Fibroblast of lung (primary cell): Measurements from ENCODE around the gene GPR149. TPM values are rescaled to one million over a fixed set of nuclear protein-coding genes. Genes with fewer than 3 reads are reported as not detected.

Experiments
- DNase-seq, 2 donors: peaks; one replicate each; pipeline versions ENCODE4 v3.0.0 to v3.0.0-alpha.2; 2010; ENCODE audit warnings: low read depth in 2 of 2
- H2AFZ ChIP-seq: 2 replicates; pipeline ENCODE4 v1.5.1; 2012; ENCODE audit warnings: low read length, control low read depth, inconsistent platforms
- H3K27ac ChIP-seq: 2 replicates; pipeline ENCODE4 v1.5.1; 2011; ENCODE audit warnings: low read length, control low read depth; ENCODE audit not compliant: insufficient read depth
- H3K27me3 ChIP-seq: 2 replicates; pipeline ENCODE4 v1.5.1; 2011; ENCODE audit warnings: mild to moderate bottlenecking, low read length; ENCODE audit not compliant: control insufficient read depth, insufficient read depth
- H3K36me3 ChIP-seq: 2 replicates; pipeline ENCODE4 v1.5.1; 2011; ENCODE audit warnings: low read length; ENCODE audit not compliant: control insufficient read depth, insufficient read depth
- H3K4me1 ChIP-seq: 2 replicates; pipeline ENCODE4 v1.5.1; 2011; ENCODE audit warnings: low read length; ENCODE audit not compliant: control insufficient read depth, insufficient read depth; ENCODE audit errors: extremely low read depth
- H3K4me2 ChIP-seq: 2 replicates; pipeline ENCODE4 v1.5.1; 2011; ENCODE audit warnings: low read length, control low read depth; ENCODE audit not compliant: insufficient read depth; ENCODE audit errors: extremely low read depth
- H3K4me3 ChIP-seq, 4 experiments: fragments of 200-600 bp in 1 of 4; sonication (generic) in 1 of 4; replicated peaks in 1 of 4; 2 replicates each; pipeline ENCODE4 v1.5.1; 2011 to 2016; ENCODE audit warnings: low read length in 4 of 4, low read depth in 3 of 4, mild to moderate bottlenecking in 3 of 4, control low read depth in 2 of 4, inconsistent platforms in 1 of 4, mixed read lengths in 1 of 4; ENCODE audit not compliant: insufficient read depth in 1 of 4; ENCODE audit errors: control extremely low read depth in 1 of 4
- H3K79me2 ChIP-seq: 2 replicates; pipeline ENCODE4 v1.5.1; 2012; ENCODE audit warnings: mild to moderate bottlenecking, low read length, inconsistent platforms; ENCODE audit not compliant: control insufficient read depth, insufficient read depth
- H3K9ac ChIP-seq: 2 replicates; pipeline ENCODE4 v1.5.1; 2011; ENCODE audit warnings: mild to moderate bottlenecking, low read length, control low read depth; ENCODE audit not compliant: insufficient read depth
- H3K9me3 ChIP-seq: 2 replicates; pipeline ENCODE4 v1.5.1; 2012; ENCODE audit warnings: low read depth, low read length; ENCODE audit not compliant: control insufficient read depth, insufficient read depth
- H4K20me1 ChIP-seq: 2 replicates; pipeline ENCODE4 v1.5.1; 2011; ENCODE audit warnings: low read length; ENCODE audit not compliant: control insufficient read depth, insufficient read depth; ENCODE audit errors: extremely low read depth
- EZH2 ChIP-seq: IDR thresholded peaks from 2 replicates; pipeline ENCODE4 v1.5.1; 2012; ENCODE audit warnings: low read length, control low read depth, mild to moderate bottlenecking; ENCODE audit errors: missing control alignments
- polyA plus RNA-seq, 2 donors: library from polyadenylated mRNA; depleted of rRNA in 1 of 2; stranded (reverse) in 1 of 2; unstranded in 1 of 2; fragments of >200 nt; gene quantifications; 2 replicates each; pipeline ENCODE4 v1.2.1, GENCODE V29; 2011 to 2012; ENCODE audit warnings: missing spikeins in 1 of 2
- total RNA-seq: library from RNA; depleted of rRNA; stranded (reverse); fragments of >200 nt; gene quantifications from 2 replicates; pipeline ENCODE4 v1.2.1, GENCODE V29; 2014
- TF ChIP-seq, protein P1 (sequence below), 2 donors: IDR thresholded peaks in 1 of 2; conservative IDR thresholded peaks in 1 of 2; 1 replicate in 1 of 2; 2 replicates in 1 of 2; pipeline ENCODE4 v1.5.1; 2011 to 2012; ENCODE audit warnings: low read length in 2 of 2, control low read depth in 1 of 2, inconsistent platforms in 1 of 2, low read depth in 1 of 2, mild to moderate bottlenecking in 1 of 2

Gene GPR149
- total and polyA plus RNA-seq, 2 donors (not counting 1 experiment from before 2014, with no cell fraction given) = not detected

DNA sequence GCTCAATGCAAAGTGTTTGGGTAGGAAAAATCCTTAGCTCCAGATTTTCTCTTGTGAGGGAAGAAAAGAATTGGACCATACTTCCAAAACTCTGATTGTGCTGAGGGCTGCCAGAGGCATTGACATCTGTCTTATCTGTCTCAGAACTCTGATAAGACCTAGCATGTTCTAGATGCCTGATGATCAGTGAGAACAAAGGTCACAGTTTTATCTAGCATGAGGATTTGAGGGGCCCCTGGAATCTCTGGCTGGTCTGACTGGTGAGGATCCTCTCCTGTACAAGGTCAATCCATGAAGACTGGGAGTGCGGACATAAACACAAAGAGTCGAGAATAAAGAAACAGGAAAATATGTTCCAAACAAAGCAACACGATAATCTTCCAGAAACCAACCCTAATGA is 40.1 kb downstream of the GPR149 start:
- H2AFZ ChIP-seq = no peak overlapping the region
- H3K9ac ChIP-seq = no peak overlapping the region
- DNase-seq = no peak
- TF ChIP-seq, protein P1, sequence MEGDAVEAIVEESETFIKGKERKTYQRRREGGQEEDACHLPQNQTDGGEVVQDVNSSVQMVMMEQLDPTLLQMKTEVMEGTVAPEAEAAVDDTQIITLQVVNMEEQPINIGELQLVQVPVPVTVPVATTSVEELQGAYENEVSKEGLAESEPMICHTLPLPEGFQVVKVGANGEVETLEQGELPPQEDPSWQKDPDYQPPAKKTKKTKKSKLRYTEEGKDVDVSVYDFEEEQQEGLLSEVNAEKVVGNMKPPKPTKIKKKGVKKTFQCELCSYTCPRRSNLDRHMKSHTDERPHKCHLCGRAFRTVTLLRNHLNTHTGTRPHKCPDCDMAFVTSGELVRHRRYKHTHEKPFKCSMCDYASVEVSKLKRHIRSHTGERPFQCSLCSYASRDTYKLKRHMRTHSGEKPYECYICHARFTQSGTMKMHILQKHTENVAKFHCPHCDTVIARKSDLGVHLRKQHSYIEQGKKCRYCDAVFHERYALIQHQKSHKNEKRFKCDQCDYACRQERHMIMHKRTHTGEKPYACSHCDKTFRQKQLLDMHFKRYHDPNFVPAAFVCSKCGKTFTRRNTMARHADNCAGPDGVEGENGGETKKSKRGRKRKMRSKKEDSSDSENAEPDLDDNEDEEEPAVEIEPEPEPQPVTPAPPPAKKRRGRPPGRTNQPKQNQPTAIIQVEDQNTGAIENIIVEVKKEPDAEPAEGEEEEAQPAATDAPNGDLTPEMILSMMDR (conservative IDR thresholded peaks at IDR 0.05 in 1 of 2, IDR thresholded peaks at IDR 0.05 in 1 of 2; ENCODE audit: low read depth in 1 of 2, low read length in 2 of 2) = no peak
- TF ChIP-seq EZH2 = no peak
- H4K20me1 ChIP-seq = no peaks in the 10 kb centered on the region
- H3K4me3 ChIP-seq = no peak overlapping the region
- no peaks in the 10 kb centered on the region for H3K9me3 ChIP-seq
- no peaks in the 10 kb centered on the region for H3K36me3 ChIP-seq
- H3K4me2 ChIP-seq = no peak overlapping the region
- no peak overlapping the region for H3K27ac ChIP-seq
- H3K79me2 ChIP-seq = no peaks in the 10 kb centered on the region
- H3K4me1 ChIP-seq = no peaks in the 10 kb centered on the region
- no peaks in the 10 kb centered on the region for H3K27me3 ChIP-seq

DNA sequence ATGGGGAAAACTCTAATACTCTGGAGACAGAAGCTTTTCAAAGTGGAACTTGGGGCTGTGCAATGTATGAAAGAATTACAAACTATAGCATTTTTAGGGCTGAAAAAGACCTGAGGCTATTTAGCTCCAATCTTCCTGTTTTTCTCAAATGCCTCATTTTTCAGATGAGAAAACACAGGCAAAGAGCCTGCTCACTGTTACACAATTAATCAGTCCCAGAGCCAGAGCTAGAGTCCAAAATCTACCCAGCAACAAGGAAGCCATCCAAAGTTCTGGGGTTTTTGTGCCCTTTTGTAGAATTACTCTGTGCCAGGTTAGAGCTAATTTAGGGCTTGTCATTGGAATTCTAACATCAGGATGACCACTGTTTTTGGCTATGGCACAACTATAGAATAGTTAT is 45.5 kb downstream of the GPR149 start:
- DNase-seq = no peak
- TF ChIP-seq, protein P1 (conservative IDR thresholded peaks at IDR 0.05 in 1 of 2, IDR thresholded peaks at IDR 0.05 in 1 of 2; ENCODE audit: low read depth in 1 of 2, low read length in 2 of 2) = no peak
- no peak overlapping the region for H3K9ac ChIP-seq

DNA sequence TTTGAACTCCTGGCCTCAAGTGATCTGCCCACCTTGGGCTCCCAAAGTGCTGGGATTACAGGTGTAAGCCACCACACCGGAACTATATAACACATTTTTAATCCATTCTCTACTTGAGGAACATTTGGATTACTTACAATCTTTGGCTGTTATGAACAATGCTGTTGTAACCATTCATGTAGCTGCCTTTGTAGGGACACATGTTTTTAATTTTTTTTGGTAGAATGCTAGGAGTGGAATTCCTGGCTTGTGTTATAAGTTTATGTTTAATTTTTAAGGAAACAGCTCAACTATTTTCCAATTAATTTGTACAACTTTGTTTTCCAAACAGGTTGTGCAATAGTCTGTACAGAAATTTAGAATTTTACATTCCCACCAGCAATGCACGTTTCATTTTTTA is 51.7 kb downstream of the GPR149 start:
- Histone ChIP-seq H3K4me2 (no peak overlapping the region), H3K4me1 (no peaks in the 10 kb centered on the region), H4K20me1 (no peaks in the 10 kb centered on the region), H3K4me3 (no peak overlapping the region), H2AFZ (no peak overlapping the region), H3K27ac (no peak overlapping the region), H3K79me2 (no peaks in the 10 kb centered on the region), H3K9me3 (no peaks in the 10 kb centered on the region), H3K36me3 (no peaks in the 10 kb centered on the region), H3K9ac (no peak overlapping the region), H3K27me3 (no peaks in the 10 kb centered on the region)
- TF ChIP-seq, protein P1 (conservative IDR thresholded peaks at IDR 0.05 in 1 of 2, IDR thresholded peaks at IDR 0.05 in 1 of 2; ENCODE audit: low read depth in 1 of 2, low read length in 2 of 2) = no peak
- no peak for TF ChIP-seq EZH2
- DNase-seq = no peak

More for the DNA sequence above, 45.5 kb downstream of the GPR149 start:
- Histone ChIP-seq H3K27ac (no peak overlapping the region), H3K4me3 (no peak overlapping the region), H4K20me1 (no peaks in the 10 kb centered on the region), H3K36me3 (no peaks in the 10 kb centered on the region), H2AFZ (no peak overlapping the region), H3K27me3 (no peaks in the 10 kb centered on the region), H3K4me1 (no peaks in the 10 kb centered on the region), H3K79me2 (no peaks in the 10 kb centered on the region), H3K9me3 (no peaks in the 10 kb centered on the region), H3K4me2 (no peak overlapping the region)
